Spleen (tissue), 7 donors: ENCODE data around the gene ITGA7.

Source experiments
- CTCF ChIP-seq, 11 experiments: fragments of 200-600 bp in 7 of 11; fragments of 450-650 bp in 4 of 11; sonication (generic) in 4 of 11; IDR thresholded peaks in 8 of 11; conservative IDR thresholded peaks in 3 of 11; 1 replicate in 7 of 11; 2 replicates in 4 of 11; pipeline versions ENCODE4 v1.4.0 to v1.8.0; 2016 to 2021; ENCODE audit warnings: antibody characterized with exemption in 11 of 11, inconsistent platforms in 4 of 11, mild to moderate bottlenecking in 1 of 11
- POLR2A ChIP-seq, 3 donors: fragments of 450-650 bp; IDR thresholded peaks; one replicate each; pipeline ENCODE4 v1.5.1; 2017; ENCODE audit warnings: antibody characterized with exemption in 3 of 3, mild to moderate bottlenecking in 1 of 3
- POLR2AphosphoS5 ChIP-seq, 3 donors: sonication (generic); formaldehyde crosslinking; IDR thresholded peaks; one replicate each; pipeline ENCODE4 v1.5.1; 2017; ENCODE audit warnings: antibody characterized with exemption in 3 of 3
- donor health status: DM: no; HTN: no; CAD: no; lungs with moderate emphysema.
- donor health status: DM: no; HTN: no; CAD: no.
- donor health status: DM: no; HTN: no; CAD: no.

DNA sequence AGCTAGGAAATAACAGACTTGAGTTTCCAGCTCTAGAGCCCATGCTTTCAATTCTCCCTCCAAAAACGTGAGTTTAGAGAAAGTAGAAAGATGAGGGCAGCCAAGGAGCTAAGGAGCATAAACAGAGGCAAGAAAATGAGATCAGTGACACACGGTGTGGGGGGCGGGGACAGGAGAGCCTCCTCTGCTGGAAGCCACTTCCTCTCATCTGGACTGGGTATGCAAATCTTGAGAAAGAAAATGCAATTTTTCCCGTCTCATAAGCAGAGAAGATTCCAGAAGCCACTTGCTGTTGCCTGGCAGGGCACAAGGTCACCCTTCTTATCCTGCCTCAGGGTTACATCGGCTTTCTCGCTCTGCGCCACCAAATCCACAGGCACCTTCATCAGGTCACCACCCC lies 65.0 kb downstream of the ITGA7 start:
- TF ChIP-seq POLR2AphosphoS5 (IDR thresholded peaks at IDR 0.05), result no peak
- peak in 1 of 11 experiments; percentile 4 for TF ChIP-seq CTCF (IDR thresholded peaks at IDR 0.05 in 8 of 11, conservative IDR thresholded peaks at IDR 0.05 in 3 of 11)
- TF ChIP-seq POLR2A (IDR thresholded peaks at IDR 0.05), result no peak
